Measurements from ENCODE around the gene MACROD1.

GRCh38 chr11:64096835-64097234 lies 69.1 kb downstream of the MACROD1 start:
- TF ChIP-seq CTCF (IDR thresholded peaks at IDR 0.05) (no peak), EP300 (IDR thresholded peaks at IDR 0.05) (no peak), POLR2A (IDR thresholded peaks at IDR 0.05) (no peak)
